ENCODE data around the gene CBLL1.
A peak's percentile ranks its signal among the peaks of the same experiment; 100 is the strongest.

The CBLL1 gene

GRCh38 chr7:107743567-107744344 is at the start of gene CBLL1:
Gene CBLL1, plus strand, starts transcription at chr7:107744142. Its CDS starts 22 bp downstream, at chr7:107744164.
- DNase-seq (ENCODE audit: low read depth, low spot score), result peak; percentile 93

GRCh38 chr7:107694386-107694785 is 49.6 kb upstream of the CBLL1 start:
- no peak for DNase-seq (ENCODE audit: low read depth, low spot score)

- no peak for DNase-seq (ENCODE audit: low read depth, low spot score)
Measured at GRCh38 chr7:107696330-107696946, 47.5 kb upstream of the CBLL1 start.

- DNase-seq (ENCODE audit: low read depth, low spot score), result no peak
Measured at GRCh38 chr7:107697321-107698049, 46.5 kb upstream of the CBLL1 start.

- DNase-seq (ENCODE audit: low read depth, low spot score), result no peak
Measured at GRCh38 chr7:107700570-107700969, 43.4 kb upstream of the CBLL1 start.

- DNase-seq (ENCODE audit: low read depth, low spot score), result no peak
Measured at GRCh38 chr7:107701191-107701590, 42.8 kb upstream of the CBLL1 start.

- DNase-seq (ENCODE audit: low read depth, low spot score), result no peak
Measured at GRCh38 chr7:107703219-107703618, 40.7 kb upstream of the CBLL1 start.

GRCh38 chr7:107703872-107704271 is 40.1 kb upstream of the CBLL1 start:
- DNase-seq (ENCODE audit: low read depth, low spot score), result no peak

GRCh38 chr7:107708956-107709355 is 35.0 kb upstream of the CBLL1 start:
- no peak for DNase-seq (ENCODE audit: low read depth, low spot score)

GRCh38 chr7:107711301-107711700 is 32.6 kb upstream of the CBLL1 start:
- no peak for DNase-seq (ENCODE audit: low read depth, low spot score)

GRCh38 chr7:107712025-107712424 is 31.9 kb upstream of the CBLL1 start:
- DNase-seq (ENCODE audit: low read depth, low spot score), result no peak

- no peak for DNase-seq (ENCODE audit: low read depth, low spot score)
Measured at GRCh38 chr7:107712896-107713295, 31.0 kb upstream of the CBLL1 start.

GRCh38 chr7:107715531-107715930 is 28.4 kb upstream of the CBLL1 start:
- DNase-seq (ENCODE audit: low read depth, low spot score), result no peak

- DNase-seq (ENCODE audit: low read depth, low spot score), result no peak
Measured at GRCh38 chr7:107718456-107719193, 25.3 kb upstream of the CBLL1 start.

GRCh38 chr7:107721286-107721685 is 22.7 kb upstream of the CBLL1 start:
- DNase-seq (ENCODE audit: low read depth, low spot score), result no peak

GRCh38 chr7:107723255-107723654 is 20.7 kb upstream of the CBLL1 start:
- DNase-seq (ENCODE audit: low read depth, low spot score), result no peak

- DNase-seq (ENCODE audit: low read depth, low spot score), result peak; percentile 19
Measured at GRCh38 chr7:107725138-107725740, 18.7 kb upstream of the CBLL1 start.

- no peak for DNase-seq (ENCODE audit: low read depth, low spot score)
Measured at GRCh38 chr7:107726356-107727130, 17.4 kb upstream of the CBLL1 start.

- no peak for DNase-seq (ENCODE audit: low read depth, low spot score)
Measured at GRCh38 chr7:107728276-107728675, 15.7 kb upstream of the CBLL1 start.

GRCh38 chr7:107742678-107743566 is 1.0 kb upstream of the CBLL1 start:
- DNase-seq (ENCODE audit: low read depth, low spot score), result no peak
